Adrenal gland (tissue), 12 donors: ENCODE results near the gene TMEM61. TPM values are rescaled to one million over a fixed set of nuclear protein-coding genes. Genes with fewer than 3 reads are reported as not detected.

Source experiments
- DNase-seq, 7 donors: peaks; one replicate each; pipeline ENCODE4 v3.0.0-alpha.2; 2019 to 2020
- H3K27ac ChIP-seq, 5 donors: fragments of 200-600 bp; sonication (generic) in 4 of 5; 1 replicate in 3 of 5; 2 replicates in 2 of 5; pipeline versions ENCODE4 v1.5.1 to v1.8.0; 2016 to 2020; ENCODE audit warnings: mild to moderate bottlenecking in 1 of 5
- H3K27me3 ChIP-seq: fragments of 200-600 bp; 2 replicates; pipeline ENCODE4 v1.8.0; 2021
- H3K36me3 ChIP-seq, 2 donors: fragments of 200-600 bp; replicated peaks in 1 of 2; 1 replicate in 1 of 2; 2 replicates in 1 of 2; pipeline versions ENCODE4 v1.5.1 to v1.8.0; 2018 to 2022
- H3K4me1 ChIP-seq, 2 donors: fragments of 200-600 bp; replicated peaks in 1 of 2; 1 replicate in 1 of 2; 2 replicates in 1 of 2; pipeline versions ENCODE4 v1.5.1 to v1.8.0; 2018 to 2021
- H3K4me3 ChIP-seq, 4 donors: fragments of 200-600 bp; sonication (generic) in 3 of 4; one replicate each; pipeline ENCODE4 v1.5.1; 2016 to 2018
- H3K9me3 ChIP-seq, 3 donors: fragments of 200-600 bp; sonication (generic) in 1 of 3; replicated peaks in 1 of 3; 1 replicate in 2 of 3; 2 replicates in 1 of 3; pipeline versions ENCODE4 v1.5.1 to v1.8.0; 2016 to 2021
- CTCF ChIP-seq, 6 experiments: fragments of 450-650 bp in 4 of 6; fragments of 200-600 bp in 2 of 6; sonication (generic) in 1 of 6; IDR thresholded peaks; 1 replicate in 5 of 6; 2 replicates in 1 of 6; pipeline versions ENCODE4 v1.5.1 to v1.8.0; 2016 to 2021; ENCODE audit warnings: antibody characterized with exemption in 6 of 6, mild to moderate bottlenecking in 2 of 6, moderate library complexity in 1 of 6
- POLR2A ChIP-seq, 2 donors: fragments of 450-650 bp; IDR thresholded peaks; one replicate each; pipeline ENCODE4 v1.6.1; 2017; ENCODE audit warnings: antibody characterized with exemption in 2 of 2, mild to moderate bottlenecking in 2 of 2, moderate library complexity in 1 of 2
- WGBS, 4 donors: extraction: QIAGEN DNeasy Blood & Tissue Kit in 2 of 4; methylation state at CpG; one replicate each; pipeline versions ENCODE4 v1.1.5 to v1.1.7; 2013 to 2017; 5-methylcytosine and 5-hydroxymethylcytosine counted together
- intact Hi-C, 2 donors: fragments of 100-400 bp; cut with DNase I; formaldehyde crosslinking; loops; one replicate each; pipeline versions ENCODE4 v1.14.1 to v1.15.0; 2022 to 2023
- polyA plus RNA-seq, 3 donors: library from polyadenylated mRNA; stranded (reverse); fragments of 200-250 nt in 2 of 3; fragments of 350-450 nt in 1 of 3; fragmentation: Illumina TruSeq in 1 of 3; extraction: RNeasy Lipid Tissue Mini Kit (QIAGEN cat#74804) in 1 of 3; gene quantifications; one replicate each; pipeline ENCODE4 v1.2.3, GENCODE V29; 2013 to 2014
- total RNA-seq, 9 donors: library from RNA; depleted of rRNA in 4 of 9; stranded (reverse); fragments of >200 nt in 4 of 9; fragments of 120-200 nt in 1 of 9; fragmentation: NEBNext Ultra II Directional in 1 of 9; extraction: Animal tissue kit (Norgen Biotek cat#: 25700) in 1 of 9; gene quantifications; one replicate each; pipeline versions ENCODE4 v1.1.0 to v1.2.4, GENCODE V29; 2013 to 2023
- donor health status: healthy with polysubstance abuse.
- donor health status: Bipolar disorder and iron deficiency.
- donor health status: DM: yes; HTN: yes; CAD: no.
- donor health status: DM: no; HTN: no; CAD: no.
- donor health status: DM: no; HTN: no; CAD: no.
- donor health status: DM: yes; HTN: yes; CAD: no.

Gene TMEM61
- total and polyA plus RNA-seq, 12 donors, result 2.2 to 20.9 (median 7.3) TPM

DNA sequence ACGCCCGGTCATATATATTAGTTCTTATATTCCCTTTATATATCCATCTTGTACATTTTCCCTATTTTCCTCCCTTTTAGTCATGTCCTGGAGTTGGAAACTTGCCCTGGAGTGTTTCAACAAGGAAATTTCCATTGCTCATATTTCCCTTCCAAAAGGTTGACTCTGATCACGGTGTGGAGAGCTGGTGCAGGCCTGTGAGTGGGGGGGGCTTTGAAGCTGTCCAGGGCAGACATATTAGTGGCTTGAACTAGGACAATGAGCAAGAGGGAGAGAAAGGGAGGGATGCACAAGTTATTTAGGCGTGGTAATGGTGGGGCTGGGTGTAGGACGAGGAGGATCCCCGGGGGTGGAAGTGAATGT lies 30.4 kb upstream of the TMEM61 start:
- peak overlapping the region in 3 of 5 donors; percentile 45 to 78 (median 70) for H3K27ac ChIP-seq
- DNase-seq, result peak in 3 of 7 donors; percentile 42 to 46 (median 45)
- TF ChIP-seq POLR2A (IDR thresholded peaks at IDR 0.05) (no peak), CTCF (IDR thresholded peaks at IDR 0.05) (no peak)
- H3K9me3 ChIP-seq, result no peaks in the 10 kb centered on the region
- H3K4me1 ChIP-seq, result peaks cover 7 to 8% of the 10 kb centered on the region in 2 donors
- no peaks in the 10 kb centered on the region for H3K27me3 ChIP-seq
- WGBS, 4 donors, result 49 to 56% (median 53%) methylated on average over 6 of the region's 6 CpGs
- intact Hi-C loops, result loop anchor here in 1 of 2 donors (2.0 kb wide), 1 partner anchor 47 kb away; no protein-coding TSS in a partner anchor
- H3K4me3 ChIP-seq, result no peak overlapping the region
- H3K36me3 ChIP-seq, result no peaks in the 10 kb centered on the region

GRCh38 chr1:54950369-54951163 lies 29.9 kb upstream of the TMEM61 start:
- intact Hi-C loops, result loop anchor here in 1 of 2 donors (2.0 kb wide), 1 partner anchor 46 kb away; no protein-coding TSS in a partner anchor
- peak overlapping the region in 4 of 5 donors; percentile 11 to 78 (median 58) for H3K27ac ChIP-seq
- H3K9me3 ChIP-seq, result no peaks in the 10 kb centered on the region
- no peaks in the 10 kb centered on the region for H3K27me3 ChIP-seq
- H3K4me1 ChIP-seq, result peaks cover 7 to 8% of the 10 kb centered on the region in 2 donors
- TF ChIP-seq CTCF (IDR thresholded peaks at IDR 0.05) (peak; percentile 79 to 95 (median 90)), POLR2A (IDR thresholded peaks at IDR 0.05) (no peak)
- 18 to 32% (median 23%) methylated on average over 14 to 27 of the region's 27 CpGs for WGBS, 4 donors
- H3K4me3 ChIP-seq, result no peak overlapping the region
- no peaks in the 10 kb centered on the region for H3K36me3 ChIP-seq
- DNase-seq, result peak; percentile 75 to 94 (median 79)

DNA sequence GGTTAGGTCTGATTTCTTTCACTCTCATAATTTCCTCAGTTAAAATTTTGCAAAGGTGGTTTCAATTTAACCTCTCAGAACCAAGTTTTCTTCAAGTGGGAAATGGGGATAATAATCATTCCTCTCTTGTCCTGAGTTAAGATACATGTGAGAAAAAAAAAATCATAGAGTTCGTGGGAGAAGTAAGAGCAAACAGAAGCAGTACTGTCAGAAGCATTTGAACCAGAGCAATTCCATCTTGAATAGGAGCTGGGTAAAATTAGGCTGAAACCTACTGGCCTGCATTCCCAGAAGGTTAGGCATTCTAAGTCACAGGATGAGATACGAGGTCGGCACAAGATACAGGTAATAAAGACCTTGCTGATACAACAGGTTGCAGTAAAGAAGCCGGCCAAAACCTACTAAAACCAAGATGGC lies 28.6 kb upstream of the TMEM61 start:
- peaks cover 7 to 8% of the 10 kb centered on the region in 2 donors for H3K4me1 ChIP-seq
- WGBS, 4 donors, result 77 to 93% (median 85%) methylated on average over 4 of the region's 4 CpGs
- H3K27ac ChIP-seq, result no peak overlapping the region
- DNase-seq, result no peak
- H3K36me3 ChIP-seq, result no peaks in the 10 kb centered on the region
- intact Hi-C loops, result loop anchor here in 1 of 2 donors (2.0 kb wide), 1 partner anchor 45 kb away; no protein-coding TSS in a partner anchor
- TF ChIP-seq CTCF (IDR thresholded peaks at IDR 0.05), result no peak
- TF ChIP-seq POLR2A (IDR thresholded peaks at IDR 0.05), result no peak
- H3K4me3 ChIP-seq, result no peak overlapping the region
- H3K9me3 ChIP-seq, result no peaks in the 10 kb centered on the region
- H3K27me3 ChIP-seq, result no peaks in the 10 kb centered on the region

DNA sequence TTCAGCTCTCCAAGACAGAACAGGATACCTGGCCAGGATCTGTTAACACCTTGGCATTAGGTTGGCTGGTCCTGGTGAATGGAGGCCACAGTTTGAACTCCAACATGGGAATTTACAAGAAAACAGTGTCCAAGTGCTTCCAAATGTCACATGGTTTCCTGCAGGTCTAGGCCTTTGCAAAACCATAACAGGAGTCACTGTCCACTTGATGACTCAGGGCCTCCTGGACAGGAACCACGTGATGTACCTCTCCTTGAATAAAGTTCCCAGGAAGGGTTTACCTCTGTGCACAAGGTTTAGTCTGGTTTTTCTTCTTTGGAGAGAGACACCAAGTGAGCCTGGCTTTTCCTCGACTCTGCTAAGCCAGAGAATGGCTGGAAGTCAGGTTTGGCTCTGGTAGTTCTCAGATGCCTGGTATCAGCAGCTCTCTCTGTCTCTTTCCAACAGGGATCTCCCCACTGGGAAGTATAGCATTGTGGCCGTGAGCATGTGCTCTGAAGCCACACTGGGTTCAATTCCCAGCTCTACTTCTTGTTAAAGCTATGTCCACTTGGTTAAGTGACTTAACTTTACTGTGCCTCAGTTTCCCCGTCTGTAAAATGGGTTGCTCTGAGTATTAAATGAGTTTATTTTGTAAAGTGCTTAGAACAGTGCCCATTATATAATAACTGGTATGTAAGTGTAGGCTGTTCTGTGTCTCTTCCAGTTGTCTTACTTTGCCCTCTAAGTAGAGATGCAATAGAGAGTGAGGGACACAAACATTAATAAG lies 27.3 kb upstream of the TMEM61 start:
- peaks cover 7 to 8% of the 10 kb centered on the region in 2 donors for H3K4me1 ChIP-seq
- no peaks in the 10 kb centered on the region for H3K27me3 ChIP-seq
- peak in 2 of 7 donors; percentile 20 to 36 for DNase-seq
- WGBS, 4 donors, result 64 to 75% (median 71%) methylated on average over 4 of the region's 4 CpGs
- H3K36me3 ChIP-seq, result no peaks in the 10 kb centered on the region
- no peak for TF ChIP-seq CTCF (IDR thresholded peaks at IDR 0.05)
- TF ChIP-seq POLR2A (IDR thresholded peaks at IDR 0.05), result no peak
- H3K27ac ChIP-seq, result peak overlapping the region in 1 of 5 donors; percentile 29
- intact Hi-C loops, result no loop called here
- H3K9me3 ChIP-seq, result no peaks in the 10 kb centered on the region
- H3K4me3 ChIP-seq, result no peak overlapping the region
